22Rv1 (cell line): ENCODE measurements around the gene CATSPER1.

ENCODE experiments used
- H3K27ac ChIP-seq: fragments of 450-650 bp; 2 replicates; pipeline ENCODE4 v1.5.1; 2017
- ZFX ChIP-seq: fragments of 450-650 bp; IDR thresholded peaks from 2 replicates; pipeline ENCODE4 v1.6.1; 2017; ENCODE audit warnings: antibody characterized with exemption, borderline replicate concordance
- TF ChIP-seq, protein P1 (sequence below): fragments of 450-650 bp; IDR thresholded peaks from 2 replicates; pipeline ENCODE4 v1.5.1; 2017; ENCODE audit warnings: mild to moderate bottlenecking

The CATSPER1 gene

DNA sequence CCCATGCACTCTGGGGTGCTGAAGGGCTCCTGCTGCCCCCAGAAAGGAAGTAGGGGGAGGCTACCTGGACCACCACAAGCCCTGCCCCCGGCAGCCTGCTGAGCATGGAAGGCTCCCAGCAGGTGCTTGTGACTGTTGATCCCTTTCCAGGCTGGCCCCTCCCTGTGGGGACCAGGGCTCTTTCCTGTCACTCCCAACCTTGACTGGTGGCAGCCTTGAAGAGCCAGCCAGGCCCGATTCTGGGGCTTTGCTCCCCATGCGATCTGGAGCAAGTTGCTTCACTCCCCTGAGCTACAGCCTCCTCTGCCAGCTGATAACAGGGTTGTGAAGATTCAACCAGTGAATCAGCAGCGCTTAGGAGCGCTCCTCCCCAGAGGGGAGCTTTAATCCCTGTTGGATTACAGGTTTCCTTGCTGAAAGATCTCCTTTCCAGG lies 19.1 kb downstream of the CATSPER1 start:
- H3K27ac ChIP-seq = no peak overlapping the region

GRCh38 chr11:66006891-66007176 lies 19.4 kb downstream of the CATSPER1 start:
- H3K27ac ChIP-seq = no peak overlapping the region
- TF ChIP-seq, protein P1, sequence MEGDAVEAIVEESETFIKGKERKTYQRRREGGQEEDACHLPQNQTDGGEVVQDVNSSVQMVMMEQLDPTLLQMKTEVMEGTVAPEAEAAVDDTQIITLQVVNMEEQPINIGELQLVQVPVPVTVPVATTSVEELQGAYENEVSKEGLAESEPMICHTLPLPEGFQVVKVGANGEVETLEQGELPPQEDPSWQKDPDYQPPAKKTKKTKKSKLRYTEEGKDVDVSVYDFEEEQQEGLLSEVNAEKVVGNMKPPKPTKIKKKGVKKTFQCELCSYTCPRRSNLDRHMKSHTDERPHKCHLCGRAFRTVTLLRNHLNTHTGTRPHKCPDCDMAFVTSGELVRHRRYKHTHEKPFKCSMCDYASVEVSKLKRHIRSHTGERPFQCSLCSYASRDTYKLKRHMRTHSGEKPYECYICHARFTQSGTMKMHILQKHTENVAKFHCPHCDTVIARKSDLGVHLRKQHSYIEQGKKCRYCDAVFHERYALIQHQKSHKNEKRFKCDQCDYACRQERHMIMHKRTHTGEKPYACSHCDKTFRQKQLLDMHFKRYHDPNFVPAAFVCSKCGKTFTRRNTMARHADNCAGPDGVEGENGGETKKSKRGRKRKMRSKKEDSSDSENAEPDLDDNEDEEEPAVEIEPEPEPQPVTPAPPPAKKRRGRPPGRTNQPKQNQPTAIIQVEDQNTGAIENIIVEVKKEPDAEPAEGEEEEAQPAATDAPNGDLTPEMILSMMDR = no peak
- TF ChIP-seq ZFX = no peak

More for the DNA sequence above, 19.1 kb downstream of the CATSPER1 start:
- no peak for TF ChIP-seq ZFX
- TF ChIP-seq, protein P1 = no peak

GRCh38 chr11:66006134-66006890 lies 20.0 kb downstream of the CATSPER1 start:
- no peak overlapping the region for H3K27ac ChIP-seq
- no peak for TF ChIP-seq ZFX
- TF ChIP-seq, protein P1 = no peak

GRCh38 chr11:66004186-66004585 lies 22.1 kb downstream of the CATSPER1 start:
- H3K27ac ChIP-seq = no peak overlapping the region
- TF ChIP-seq, protein P1 = no peak
- no peak for TF ChIP-seq ZFX

DNA sequence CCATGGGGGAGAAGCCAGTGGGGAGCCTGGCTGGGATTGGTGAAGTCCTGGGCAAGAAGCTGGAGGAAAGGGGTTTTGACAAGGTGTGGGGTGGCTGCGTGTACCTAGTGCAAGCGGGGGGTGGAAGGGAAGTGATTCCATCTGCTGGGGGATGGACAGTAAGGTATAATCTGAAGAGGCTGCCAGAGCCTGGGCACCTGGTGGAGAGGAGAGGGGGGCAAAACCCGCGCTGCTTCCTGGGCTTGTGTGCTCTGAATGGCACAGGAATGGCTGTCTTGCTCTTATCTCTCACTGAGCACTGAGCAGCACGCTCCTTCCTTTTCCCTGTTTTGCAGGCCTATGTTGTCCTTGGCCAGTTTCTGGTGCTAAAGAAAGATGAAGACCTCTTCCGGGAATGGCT lies 23.0 kb downstream of the CATSPER1 start:
- no peak for TF ChIP-seq ZFX
- TF ChIP-seq, protein P1 = no peak
- peak overlapping the region; percentile 96 for H3K27ac ChIP-seq

- TF ChIP-seq ZFX = no peak
- TF ChIP-seq, protein P1 = peak; percentile 54
- peak overlapping the region; percentile 96 for H3K27ac ChIP-seq
Observed at GRCh38 chr11:66002648-66003225, 23.5 kb downstream of the CATSPER1 start.

GRCh38 chr11:66001942-66002647 lies 24.2 kb downstream of the CATSPER1 start, which contains the start of the genes BANF1 and EIF1AD:
TSS of gene BANF1 (plus strand) at chr11:66002503. CDS start at chr11:66003251, 748 bp downstream.
TSS of gene EIF1AD (minus strand) at chr11:66002157. CDS start at chr11:66000389, 1,768 bp downstream.
- TF ChIP-seq, protein P1 = no peak
- no peak for TF ChIP-seq ZFX
- H3K27ac ChIP-seq = peak within 1 kb of the TSS; percentile 96
